SH-SY5Y (cell line): ENCODE data around the gene AOPEP.

Experiments used
- GATA2 ChIP-seq: IDR thresholded peaks from 2 replicates; pipeline ENCODE4 v1.6.1; 2011; ENCODE audit warnings: mild to moderate bottlenecking, low read depth, low read length
- GATA3 ChIP-seq: IDR thresholded peaks from 2 replicates; pipeline ENCODE4 v1.6.1; 2011; ENCODE audit warnings: low read depth, mild to moderate bottlenecking, low read length, moderate library complexity

- no peak for TF ChIP-seq GATA3
- no peak for TF ChIP-seq GATA2
These were observed 348.1 kb downstream of the AOPEP start for GRCh38 chr9:95074632-95075031.
